Measurements from ENCODE around the gene FRMD1.

DNA sequence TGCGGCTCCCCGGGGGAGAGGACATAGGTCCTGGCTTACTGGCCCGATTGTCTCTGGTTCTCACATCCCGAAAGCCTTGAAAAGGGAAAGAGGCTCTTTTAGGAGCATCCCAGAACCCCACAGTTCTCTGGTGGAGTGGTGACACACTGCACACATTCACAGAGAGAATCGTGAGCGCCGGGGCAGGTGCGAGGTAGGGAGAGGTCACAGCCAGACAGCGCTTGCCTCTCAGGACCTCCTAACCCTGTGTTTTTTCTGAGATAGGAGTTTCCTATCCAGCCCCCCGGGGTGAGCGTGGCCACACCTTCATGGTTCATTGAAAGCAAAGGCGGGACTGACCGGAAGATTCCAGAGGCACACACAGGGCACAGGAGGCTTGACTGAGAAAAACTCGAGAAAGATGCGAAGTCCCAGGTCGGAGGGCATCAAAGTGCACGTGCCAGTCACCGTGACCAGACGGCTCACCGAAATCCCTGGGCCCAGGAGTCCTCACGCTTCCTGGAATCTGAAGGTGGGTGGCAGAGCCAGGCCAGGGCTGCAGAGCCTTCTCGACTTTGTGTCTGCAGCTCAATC lies 46.5 kb upstream of the FRMD1 start:
- TF ChIP-seq, protein P1, sequence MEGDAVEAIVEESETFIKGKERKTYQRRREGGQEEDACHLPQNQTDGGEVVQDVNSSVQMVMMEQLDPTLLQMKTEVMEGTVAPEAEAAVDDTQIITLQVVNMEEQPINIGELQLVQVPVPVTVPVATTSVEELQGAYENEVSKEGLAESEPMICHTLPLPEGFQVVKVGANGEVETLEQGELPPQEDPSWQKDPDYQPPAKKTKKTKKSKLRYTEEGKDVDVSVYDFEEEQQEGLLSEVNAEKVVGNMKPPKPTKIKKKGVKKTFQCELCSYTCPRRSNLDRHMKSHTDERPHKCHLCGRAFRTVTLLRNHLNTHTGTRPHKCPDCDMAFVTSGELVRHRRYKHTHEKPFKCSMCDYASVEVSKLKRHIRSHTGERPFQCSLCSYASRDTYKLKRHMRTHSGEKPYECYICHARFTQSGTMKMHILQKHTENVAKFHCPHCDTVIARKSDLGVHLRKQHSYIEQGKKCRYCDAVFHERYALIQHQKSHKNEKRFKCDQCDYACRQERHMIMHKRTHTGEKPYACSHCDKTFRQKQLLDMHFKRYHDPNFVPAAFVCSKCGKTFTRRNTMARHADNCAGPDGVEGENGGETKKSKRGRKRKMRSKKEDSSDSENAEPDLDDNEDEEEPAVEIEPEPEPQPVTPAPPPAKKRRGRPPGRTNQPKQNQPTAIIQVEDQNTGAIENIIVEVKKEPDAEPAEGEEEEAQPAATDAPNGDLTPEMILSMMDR (IDR thresholded peaks at IDR 0.05; ENCODE audit: poor library complexity) = no peak
- no peak for TF ChIP-seq EZH2 (IDR thresholded peaks at IDR 0.05; ENCODE audit: borderline replicate concordance)

Measured in hepatocyte (in vitro differentiated cells).